HepG2 (cell line): ENCODE measurements around the gene NUCB1. TPM values are rescaled to one million over a fixed set of nuclear protein-coding genes. Genes with fewer than 3 reads are reported as not detected.

ENCODE experiments used
- AFF4 ChIP-seq: sonication (generic); formaldehyde crosslinking; IDR thresholded peaks from 2 replicates; pipeline ENCODE4 v1.4.0; 2020; ENCODE audit warnings: missing genetic modification reagents
- AKAP8 ChIP-seq: sonication (generic); formaldehyde crosslinking; IDR thresholded peaks from 2 replicates; pipeline ENCODE4 v1.5.1; 2020; ENCODE audit warnings: mild to moderate bottlenecking, missing genetic modification reagents
- ATM ChIP-seq: fragments of 450-650 bp; IDR thresholded peaks from 2 replicates; pipeline ENCODE4 v1.7.1; 2017; ENCODE audit warnings: mild to moderate bottlenecking, borderline replicate concordance
- BORCS8-MEF2B ChIP-seq: sonication (generic); formaldehyde crosslinking; IDR thresholded peaks from 2 replicates; pipeline ENCODE4 v1.8.0; 2022; ENCODE audit warnings: mild to moderate bottlenecking, missing genetic modification reagents
- E2F1 ChIP-seq: sonication (generic); formaldehyde crosslinking; IDR thresholded peaks from 2 replicates; pipeline ENCODE4 v1.5.0; 2020; ENCODE audit warnings: missing genetic modification reagents
- ETV6 ChIP-seq: sonication (generic); formaldehyde crosslinking; conservative IDR thresholded peaks from 2 replicates; pipeline ENCODE4 v1.4.0; 2020; ENCODE audit warnings: missing genetic modification reagents
- GPN1 ChIP-seq: sonication (generic); formaldehyde crosslinking; IDR thresholded peaks from 2 replicates; pipeline ENCODE4 v1.5.1; 2020; ENCODE audit warnings: missing genetic modification reagents, borderline replicate concordance
- IRF9 ChIP-seq: sonication (generic); formaldehyde crosslinking; IDR thresholded peaks from 2 replicates; pipeline ENCODE4 v1.8.0; 2022; ENCODE audit warnings: missing genetic modification reagents, mild to moderate bottlenecking, borderline replicate concordance
- ZBTB4 ChIP-seq: sonication (generic); formaldehyde crosslinking; IDR thresholded peaks from 2 replicates; pipeline ENCODE4 v1.4.0; 2020; ENCODE audit warnings: missing genetic modification reagents, mild to moderate bottlenecking, borderline replicate concordance
- ZFP91 ChIP-seq: sonication (generic); formaldehyde crosslinking; IDR thresholded peaks from 2 replicates; pipeline ENCODE4 v1.9.0; 2022; ENCODE audit warnings: missing genetic modification reagents, mild to moderate bottlenecking, borderline replicate concordance
- ZNF460 ChIP-seq: sonication (generic); formaldehyde crosslinking; IDR thresholded peaks from 2 replicates; pipeline ENCODE4 v1.5.1; 2020; ENCODE audit warnings: missing genetic modification reagents, mild to moderate bottlenecking, borderline replicate concordance
- ZNF552 ChIP-seq: sonication (generic); formaldehyde crosslinking; IDR thresholded peaks from 2 replicates; pipeline ENCODE4 v1.9.0; 2022; ENCODE audit warnings: missing genetic modification reagents, mild to moderate bottlenecking, borderline replicate concordance
- ZNF557 ChIP-seq: sonication (generic); formaldehyde crosslinking; IDR thresholded peaks from 2 replicates; pipeline ENCODE4 v1.4.0; 2020; ENCODE audit warnings: missing genetic modification reagents
- ZNF605 ChIP-seq: sonication (generic); formaldehyde crosslinking; IDR thresholded peaks from 2 replicates; pipeline ENCODE4 v1.8.0; 2022; ENCODE audit warnings: mild to moderate bottlenecking, missing genetic modification reagents
- ZNF746 ChIP-seq: sonication (generic); formaldehyde crosslinking; IDR thresholded peaks from 2 replicates; pipeline ENCODE4 v1.8.0; 2022; ENCODE audit warnings: mild to moderate bottlenecking, missing genetic modification reagents
- ZNF75D ChIP-seq: sonication (generic); formaldehyde crosslinking; IDR thresholded peaks from 2 replicates; pipeline ENCODE4 v1.8.1; 2023; ENCODE audit warnings: missing genetic modification reagents, mild to moderate bottlenecking, borderline replicate concordance
- ZNF780A ChIP-seq: sonication (generic); formaldehyde crosslinking; IDR thresholded peaks from 2 replicates; pipeline ENCODE4 v1.8.0; 2022; ENCODE audit warnings: mild to moderate bottlenecking, missing genetic modification reagents, moderate library complexity
- polyA plus RNA-seq, 8 experiments: library from polyadenylated mRNA; depleted of rRNA in 3 of 8; stranded (reverse) in 7 of 8; unstranded in 1 of 8; fragments of >200 nt; fragmentation: Illumina TruSeq in 4 of 8; extraction: Trizol in 4 of 8; gene quantifications; 2 replicates each; pipeline versions ENCODE4 v1.2.1 to v1.2.3, GENCODE V29; 2011 to 2016; ENCODE audit warnings: low read depth in 4 of 8, missing spikeins in 1 of 8, mixed read lengths in 1 of 8; ENCODE audit not compliant: insufficient read depth in 1 of 8
- total RNA-seq, 5 experiments: library from RNA; depleted of rRNA; stranded (reverse); fragments of >200 nt; fragmentation: Illumina TruSeq; extraction: Trizol; gene quantifications; 2 replicates each; pipeline ENCODE4 v1.2.3, GENCODE V29; 2016; ENCODE audit warnings: low read depth in 1 of 5

NUCB1 gene
- total and polyA plus RNA-seq, 2 of the 13 experiments (the other 11 are each of a cell fraction or from before 2014, with no cell fraction given), result 82.3 to 106 TPM

- TF ChIP-seq BORCS8-MEF2B (CRISPR knock-in tag) (peak; percentile 82; the same call in 1 of the 2 replicates), ZNF746 (CRISPR knock-in tag) (peak; percentile 65; the same call in 1 of the 2 replicates), ZNF605 (CRISPR knock-in tag) (peak; percentile 93), AFF4 (CRISPR knock-in tag) (peak; percentile 99), ATM (no peak), ZNF75D (CRISPR knock-in tag) (peak; percentile 87), AKAP8 (CRISPR knock-in tag) (no peak), ZNF780A (peak; percentile 78), ZFP91 (CRISPR knock-in tag) (peak; percentile 83), GPN1 (no peak), ZNF557 (peak; percentile 97), ETV6 (no peak; the same call in 1 of the 2 replicates), ZNF552 (CRISPR knock-in tag) (no peak), E2F1 (CRISPR knock-in tag) (peak; percentile 65), ZNF460 (CRISPR knock-in tag) (no peak), ZBTB4 (CRISPR knock-in tag) (no peak; the same call in 1 of the 2 replicates), IRF9 (CRISPR knock-in tag) (peak; percentile 64)
These were observed 65.1 kb downstream of the NUCB1 start, which contains the start of gene FTL (continued) for GRCh38 chr19:48965040-48965805.
